Stimulated activated CD8-positive, alpha-beta memory T cell treated with anti-CD3 and anti-CD28 coated beads, Interleukin-7, amount 100 ng/mL, for 4 hours (primary cell): ENCODE data around the gene HOXD12.

ENCODE experiments used
- DNase-seq, 2 donors: peaks; one replicate each; pipeline ENCODE4 v3.0.0-alpha.2; 2020; ENCODE audit warnings: low read depth in 2 of 2

The HOXD12 gene

GRCh38 chr2:176099728-176100546 is at the start of gene HOXD12:
HOXD12 (plus strand) TSS chr2:176099795; CDS start chr2:176099802, 7 bp downstream.
- no peak for DNase-seq

GRCh38 chr2:176056406-176056805 is 43.2 kb upstream of the HOXD12 start:
- DNase-seq: no peak

- no peak for DNase-seq
Measured at GRCh38 chr2:176063958-176064357, 35.6 kb upstream of the HOXD12 start.

GRCh38 chr2:176066645-176067588 is 32.7 kb upstream of the HOXD12 start:
- DNase-seq: no peak

GRCh38 chr2:176067589-176068418 is 31.8 kb upstream of the HOXD12 start:
- DNase-seq: no peak

GRCh38 chr2:176068419-176068832 is 31.2 kb upstream of the HOXD12 start:
- no peak for DNase-seq

GRCh38 chr2:176071330-176072291 is 28.0 kb upstream of the HOXD12 start:
- DNase-seq: no peak

GRCh38 chr2:176072292-176072669 is 27.3 kb upstream of the HOXD12 start:
- DNase-seq: no peak

GRCh38 chr2:176072951-176073904 is 26.4 kb upstream of the HOXD12 start:
- no peak for DNase-seq

- DNase-seq: no peak
Measured at GRCh38 chr2:176074919-176075425, 24.6 kb upstream of the HOXD12 start.

- DNase-seq: no peak
Measured at GRCh38 chr2:176075481-176075880, 24.1 kb upstream of the HOXD12 start.

GRCh38 chr2:176076063-176076462 is 23.5 kb upstream of the HOXD12 start:
- no peak for DNase-seq

GRCh38 chr2:176076796-176077195 is 22.8 kb upstream of the HOXD12 start:
- DNase-seq: no peak

GRCh38 chr2:176078541-176079284 is 20.9 kb upstream of the HOXD12 start:
- DNase-seq: no peak

- no peak for DNase-seq
Measured at GRCh38 chr2:176079285-176079830, 20.2 kb upstream of the HOXD12 start.

- DNase-seq: no peak
Measured at GRCh38 chr2:176079831-176080539, 19.6 kb upstream of the HOXD12 start.

GRCh38 chr2:176080540-176081375 is 18.8 kb upstream of the HOXD12 start:
- no peak for DNase-seq
